GM23338 (cell line): Measurements from ENCODE around the gene CMC2. TPM values are rescaled to one million over a fixed set of nuclear protein-coding genes. Genes with fewer than 3 reads are reported as not detected.

Experiments used
- ATAC-seq: fragments of 200-7000 bp; cut with Tn5 transposase; 3 replicates; pipeline ENCODE4 v1.9.1; 2020
- DNase-seq: peaks from one replicate; pipeline ENCODE4 v3.0.0-alpha.2; 2015; ENCODE audit warnings: low spot score
- H2AFZ ChIP-seq: fragments of 200-600 bp; sonication (generic); 2 replicates; pipeline ENCODE4 v1.8.0; 2016; ENCODE audit warnings: antibody characterized with exemption, mild to moderate bottlenecking, moderate library complexity
- H3F3A ChIP-seq: fragments of 200-600 bp; sonication (generic); replicated peaks from 2 replicates; pipeline ENCODE4 v1.8.0; 2017; ENCODE audit warnings: antibody characterized with exemption, mixed run types, low read depth
- H3K27ac ChIP-seq: fragments of 200-600 bp; sonication (generic); 2 replicates; pipeline ENCODE4 v1.6.1; 2016; ENCODE audit warnings: low read depth
- H3K27me3 ChIP-seq: fragments of 200-600 bp; sonication (generic); 2 replicates; pipeline ENCODE4 v1.8.0; 2016; ENCODE audit warnings: mild to moderate bottlenecking, mixed run types, moderate library complexity; ENCODE audit not compliant: insufficient read depth
- H3K36me3 ChIP-seq: fragments of 200-600 bp; sonication (generic); 2 replicates; pipeline ENCODE4 v1.8.0; 2016; ENCODE audit warnings: mild to moderate bottlenecking; ENCODE audit not compliant: insufficient read depth
- H3K4me1 ChIP-seq: fragments of 200-600 bp; sonication (generic); 2 replicates; pipeline ENCODE4 v1.8.0; 2016; ENCODE audit warnings: mild to moderate bottlenecking, moderate library complexity; ENCODE audit not compliant: insufficient read depth
- H3K4me2 ChIP-seq: fragments of 200-600 bp; sonication (generic); 2 replicates; pipeline ENCODE4 v1.7.1; 2017; ENCODE audit warnings: mixed run types
- H3K4me3 ChIP-seq: fragments of 200-600 bp; sonication (generic); 2 replicates; pipeline ENCODE4 v1.6.1; 2016; ENCODE audit warnings: mixed run types
- H3K79me2 ChIP-seq: fragments of 200-600 bp; sonication (generic); replicated peaks from 2 replicates; pipeline ENCODE4 v1.8.0; 2017; ENCODE audit warnings: mild to moderate bottlenecking; ENCODE audit not compliant: insufficient read depth
- H3K9me2 ChIP-seq: fragments of 200-600 bp; sonication (generic); 2 replicates; pipeline ENCODE4 v1.8.0; 2017; ENCODE audit not compliant: insufficient read depth
- H4K20me1 ChIP-seq: fragments of 200-600 bp; sonication (generic); replicated peaks from 2 replicates; pipeline ENCODE4 v1.8.0; 2017; ENCODE audit warnings: mild to moderate bottlenecking; ENCODE audit not compliant: insufficient read depth
- H3K27ac Mint-ChIP-seq: 2 replicates; pipeline ENCODE4 v1.8.0; 2020; ENCODE audit warnings: inconsistent platforms, mild to moderate bottlenecking, moderate library complexity, mixed read lengths
- H3K27me3 Mint-ChIP-seq: 3 replicates; pipeline ENCODE4 v1.8.0; 2022; ENCODE audit warnings: low read depth, mild to moderate bottlenecking, moderate library complexity, mixed read lengths, inconsistent platforms; ENCODE audit not compliant: insufficient read depth, poor library complexity
- H3K36me3 Mint-ChIP-seq: 3 replicates; pipeline ENCODE4 v1.8.0; 2021; ENCODE audit warnings: low read depth, mild to moderate bottlenecking, inconsistent platforms, moderate library complexity, mixed read lengths
- H3K4me1 Mint-ChIP-seq: 3 replicates; pipeline ENCODE4 v1.8.0; 2020; ENCODE audit warnings: mild to moderate bottlenecking, inconsistent platforms, mixed read lengths
- H3K4me3 Mint-ChIP-seq: 3 replicates; pipeline ENCODE4 v1.8.0; 2021; ENCODE audit warnings: moderate library complexity, mild to moderate bottlenecking, inconsistent platforms, mixed read lengths
- H3K9me3 Mint-ChIP-seq: 3 replicates; pipeline ENCODE4 v1.8.0; 2020; ENCODE audit warnings: moderate library complexity, mild to moderate bottlenecking, inconsistent platforms, mixed read lengths
- CREB1 ChIP-seq: fragments of 250-450 bp; sonication (Bioruptor Pico); IDR thresholded peaks from 2 replicates; pipeline ENCODE4 v1.5.0; 2020; ENCODE audit warnings: low read depth, mild to moderate bottlenecking, moderate library complexity
- CTCF ChIP-seq, 2 experiments: fragments of 200-600 bp in 1 of 2; sonication (generic) in 1 of 2; conservative IDR thresholded peaks; 2 replicates each; pipeline versions ENCODE4 v1.5.1 to v1.6.1; 2016 to 2017; ENCODE audit warnings: antibody characterized with exemption in 2 of 2, low read depth in 2 of 2, mild to moderate bottlenecking in 2 of 2, moderate library complexity in 1 of 2
- EZH2 ChIP-seq: fragments of 200-600 bp; sonication (generic); IDR thresholded peaks from one replicate; pipeline ENCODE4 v1.8.0; 2017; ENCODE audit warnings: antibody characterized with exemption, mild to moderate bottlenecking, low read depth; ENCODE audit not compliant: unreplicated experiment
- EZH2phosphoT487 ChIP-seq: fragments of 200-600 bp; sonication (generic); IDR thresholded peaks from one replicate; pipeline ENCODE4 v1.8.1; 2018; ENCODE audit warnings: antibody characterized with exemption; ENCODE audit not compliant: unreplicated experiment
- JUNB ChIP-seq: IDR thresholded peaks from one replicate; pipeline ENCODE4 v1.6.1; 2016; ENCODE audit warnings: antibody characterized with exemption; ENCODE audit not compliant: unreplicated experiment
- NANOG ChIP-seq: IDR thresholded peaks from 2 replicates; pipeline ENCODE4 v1.6.1; 2016; ENCODE audit warnings: antibody characterized with exemption, borderline replicate concordance
- REST ChIP-seq: IDR thresholded peaks from one replicate; pipeline ENCODE4 v1.6.1; 2018; ENCODE audit warnings: antibody characterized with exemption; ENCODE audit not compliant: unreplicated experiment
- STAT1 ChIP-seq: IDR thresholded peaks from one replicate; pipeline ENCODE4 v1.6.1; 2016; ENCODE audit warnings: antibody characterized with exemption; ENCODE audit not compliant: unreplicated experiment
- ZNF114 ChIP-seq: fragments of 250-450 bp; sonication (Bioruptor Pico); IDR thresholded peaks from 2 replicates; pipeline ENCODE4 v1.5.0; 2020; ENCODE audit warnings: mild to moderate bottlenecking, moderate library complexity
- ZNF462 ChIP-seq: fragments of 250-450 bp; sonication (Bioruptor Pico); IDR thresholded peaks from 2 replicates; pipeline ENCODE4 v1.5.0; 2020; ENCODE audit warnings: mild to moderate bottlenecking, moderate library complexity
- polyA plus RNA-seq: library from polyadenylated mRNA; unstranded; fragments of >200 nt; fragmentation: Nextera tagmentation; extraction: Ambion mirVana; gene quantifications from 2 replicates; pipeline ENCODE4 v1.2.1, GENCODE V29; 2016
- total RNA-seq: library from RNA; depleted of rRNA; stranded (reverse); fragments of >200 nt; shearing (Covaris generic); gene quantifications from 2 replicates; pipeline ENCODE4 v1.2.3, GENCODE V29; 2014

Gene CMC2
- total and polyA plus RNA-seq, 2 experiments from 2014 or later = 35.7 to 211 TPM

GRCh38 chr16:81029930-81030604 is 23.4 kb upstream of the CMC2 start:
- no peaks in the 10 kb centered on the region for H3K79me2 ChIP-seq
- ATAC-seq (no peak), DNase-seq (no peak)
- no peak overlapping the region for H3K27ac ChIP-seq
- peaks cover 8% of the 10 kb centered on the region; the same call in 2 of the 3 replicates for H3K9me3 Mint-ChIP-seq
- no peak overlapping the region for H3K4me2 ChIP-seq
- no peak overlapping the region for H2AFZ ChIP-seq
- H3K27me3 ChIP-seq = no peaks in the 10 kb centered on the region
- no peaks in the 10 kb centered on the region for H3K4me1 Mint-ChIP-seq
- no peak overlapping the region for H3K4me3 Mint-ChIP-seq
- H3K4me1 ChIP-seq = no peaks in the 10 kb centered on the region
- peaks cover 4% of the 10 kb centered on the region for H3K27me3 Mint-ChIP-seq
- TF ChIP-seq STAT1 = no peak
- no peak overlapping the region for H3K4me3 ChIP-seq
- H4K20me1 ChIP-seq = no peaks in the 10 kb centered on the region
- no peaks in the 10 kb centered on the region for H3F3A ChIP-seq
- peaks cover 34% of the 10 kb centered on the region for H3K36me3 ChIP-seq
- H3K9me2 ChIP-seq = no peaks in the 10 kb centered on the region
- no peak overlapping the region for H3K27ac Mint-ChIP-seq
- peaks cover 47% of the 10 kb centered on the region for H3K36me3 Mint-ChIP-seq

GRCh38 chr16:81026429-81026828 is 19.7 kb upstream of the CMC2 start:
- no peak overlapping the region for H3K4me2 ChIP-seq
- no peak overlapping the region for H3K27ac Mint-ChIP-seq
- no peaks in the 10 kb centered on the region for H3K9me2 ChIP-seq
- H3K36me3 Mint-ChIP-seq = peaks cover 72% of the 10 kb centered on the region
- H3K4me1 Mint-ChIP-seq = no peaks in the 10 kb centered on the region
- no peak overlapping the region for H3K4me3 ChIP-seq
- H3K27ac ChIP-seq = no peak overlapping the region
- H2AFZ ChIP-seq = no peak overlapping the region
- H3K27me3 Mint-ChIP-seq = no peaks in the 10 kb centered on the region
- no peak for DNase-seq
- H3K79me2 ChIP-seq = no peaks in the 10 kb centered on the region
- no peaks in the 10 kb centered on the region for H3K9me3 Mint-ChIP-seq
- no peaks in the 10 kb centered on the region for H3K27me3 ChIP-seq
- no peaks in the 10 kb centered on the region for H4K20me1 ChIP-seq
- H3K36me3 ChIP-seq = peaks cover 59% of the 10 kb centered on the region
- no peak overlapping the region for H3K4me3 Mint-ChIP-seq
- no peak for ATAC-seq
- H3F3A ChIP-seq = no peaks in the 10 kb centered on the region
- no peaks in the 10 kb centered on the region for H3K4me1 ChIP-seq
- TF ChIP-seq NANOG (no peak), CREB1 (CRISPR knock-in tag) (no peak), ZNF114 (CRISPR knock-in tag) (no peak), STAT1 (no peak), CTCF (conservative IDR thresholded peaks at IDR 0.05; ENCODE audit: low read depth in 2 of 2) (no peak), JUNB (no peak), REST (no peak), EZH2 (no peak), ZNF462 (CRISPR knock-in tag) (no peak), EZH2phosphoT487 (no peak)
